ENCODE results near the gene RNF212B.
"Not testable (repeated sequence)": the region's sequence is repeated elsewhere in the genome, so short reads cannot be mapped to it uniquely, and the experiment has no call there.

Gene RNF212B

DNA sequence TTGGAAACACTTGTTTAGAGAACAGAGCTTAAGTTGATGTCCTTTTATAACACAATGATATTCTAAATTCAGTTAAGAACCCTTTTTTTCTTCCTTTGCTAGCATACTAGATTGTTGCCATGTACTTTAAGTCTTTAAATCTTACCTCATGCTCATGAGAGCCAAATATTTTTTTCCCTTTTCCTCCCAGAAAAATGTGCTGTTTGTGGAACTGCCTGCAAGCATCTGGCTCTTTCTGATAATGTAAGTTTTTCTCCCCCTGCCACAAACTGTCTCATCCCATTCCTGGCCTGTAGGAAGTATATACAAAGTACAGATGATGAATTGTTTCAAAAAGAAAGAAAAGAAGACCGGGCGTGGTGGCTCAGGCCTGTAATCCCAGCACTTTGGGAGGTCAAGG lies 5.3 kb downstream of the RNF212B start:
- no peak for DNase-seq

DNA sequence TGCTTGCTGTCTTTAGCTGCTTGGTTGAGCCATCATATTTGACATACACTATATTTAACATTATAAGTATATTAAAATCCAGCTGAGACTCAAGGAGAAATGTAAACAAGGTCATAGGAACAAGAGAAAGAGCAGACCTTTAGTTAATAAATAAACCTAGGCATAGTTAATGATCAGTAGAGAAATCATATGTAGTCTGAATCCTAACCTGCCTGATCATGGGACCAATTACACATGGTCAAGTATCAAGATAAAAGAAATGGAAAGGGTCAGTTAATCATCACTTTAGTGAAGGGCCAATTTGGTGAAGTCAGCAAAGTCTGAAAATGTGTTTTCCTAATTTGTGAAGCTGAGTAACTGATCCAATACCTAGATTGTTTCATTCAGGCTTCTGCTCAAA lies 7.5 kb downstream of the RNF212B start:
- no peak for DNase-seq

GRCh38 chr14:23248601-23249000 lies 10.9 kb downstream of the RNF212B start:
- no peak for DNase-seq

- no peak for DNase-seq
Observed at GRCh38 chr14:23249824-23250223, 12.1 kb downstream of the RNF212B start.

DNA sequence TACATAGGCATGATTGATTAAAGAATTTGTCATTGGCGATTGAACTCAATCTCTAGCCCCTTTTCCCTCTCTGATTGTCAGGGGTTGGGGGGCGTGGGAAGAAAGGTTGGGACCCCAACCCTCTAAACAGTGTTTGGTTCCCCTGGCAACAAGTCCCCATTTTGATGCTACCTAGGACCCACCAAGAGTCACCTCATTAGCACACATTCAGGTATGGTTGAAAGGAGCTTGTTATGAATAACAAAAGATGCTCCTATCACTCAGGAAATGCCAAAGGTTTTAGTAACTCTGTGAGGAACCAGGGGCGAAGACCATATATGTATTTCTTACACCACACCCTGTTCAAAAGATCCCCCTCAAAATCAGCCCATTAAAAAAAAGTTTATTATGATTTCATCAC lies 14.3 kb downstream of the RNF212B start:
- no peak for DNase-seq

DNA sequence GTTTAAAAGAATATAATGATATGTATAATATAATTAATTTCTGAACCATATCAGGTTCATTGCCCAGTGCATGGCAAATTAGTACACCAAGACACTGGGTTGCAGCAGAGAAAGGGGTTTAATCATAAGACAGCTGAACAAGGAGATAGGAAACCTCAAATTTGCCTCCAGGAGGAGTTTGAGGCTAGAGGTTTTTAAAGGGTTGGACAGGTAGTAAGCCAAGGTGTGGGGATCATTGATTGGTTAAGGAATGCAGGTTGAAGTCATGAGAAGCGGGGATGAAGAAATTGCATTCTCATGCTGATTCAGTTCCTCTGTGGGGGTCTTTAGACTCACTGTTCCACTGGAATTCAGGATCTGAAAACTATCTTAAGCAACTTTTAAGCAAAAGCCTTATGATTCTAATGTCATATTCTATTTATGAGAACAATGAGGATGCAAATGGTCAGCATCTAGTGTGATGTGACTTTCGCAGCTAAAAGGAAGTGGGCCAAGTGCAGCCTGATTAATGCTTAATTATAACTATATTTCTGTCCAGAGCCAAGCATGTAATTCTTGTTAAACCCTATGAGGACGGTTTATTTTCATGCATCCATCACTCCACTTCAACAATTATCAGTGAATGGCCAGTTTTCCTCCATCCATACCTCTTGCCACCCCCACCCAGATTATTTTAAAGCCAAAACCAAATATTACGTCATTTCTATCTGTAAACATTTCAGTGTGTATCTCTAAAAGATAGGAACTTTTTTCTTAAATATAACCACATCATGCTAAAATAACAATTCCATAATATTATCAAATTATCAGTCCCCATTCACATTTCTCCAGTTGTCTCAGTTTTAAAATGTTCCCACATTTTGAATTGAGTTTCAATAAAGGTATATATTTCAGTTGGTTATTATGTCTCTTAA lies 14.9 kb downstream of the RNF212B start:
- DNase-seq = no peak

DNA sequence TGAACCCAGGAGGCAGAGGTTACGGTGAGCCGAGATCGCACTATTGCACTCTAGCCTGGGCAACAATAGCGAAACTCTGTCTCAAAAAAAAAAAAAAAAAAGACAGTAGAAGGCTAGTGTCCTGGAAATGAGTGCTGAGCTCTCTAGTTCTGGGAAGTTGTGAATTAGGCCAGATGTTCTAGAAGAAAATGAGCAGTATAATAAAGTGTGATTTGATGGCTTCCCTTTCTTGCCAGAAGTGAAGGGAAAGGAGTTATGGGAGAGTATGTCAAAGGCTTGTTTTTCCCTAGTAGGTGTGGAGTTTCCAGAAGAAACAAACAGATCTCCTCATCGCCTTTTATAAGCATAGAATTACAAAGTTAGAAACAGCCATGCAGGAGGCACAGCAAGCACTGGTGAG lies 20.5 kb downstream of the RNF212B start:
- no peak for DNase-seq

DNA sequence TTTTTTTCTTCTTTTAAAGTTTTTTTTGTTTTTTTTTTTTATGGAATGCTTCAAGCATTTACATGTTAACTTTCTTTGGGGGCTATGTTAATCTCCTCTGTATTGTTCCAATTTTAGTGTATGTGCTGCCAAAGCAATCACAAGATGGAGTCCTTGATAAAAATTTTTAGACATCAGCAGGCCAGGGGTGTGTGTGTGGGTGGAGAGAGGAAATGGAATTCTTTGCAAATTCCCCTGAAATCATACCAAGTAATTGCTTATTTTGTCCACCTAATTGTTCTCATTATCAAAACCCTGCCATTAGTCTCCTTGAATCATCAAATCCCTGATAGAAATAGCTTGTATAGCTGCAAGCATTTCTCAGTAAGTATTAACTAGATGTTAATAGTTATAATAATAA lies 21.7 kb downstream of the RNF212B start:
- DNase-seq = no peak

DNA sequence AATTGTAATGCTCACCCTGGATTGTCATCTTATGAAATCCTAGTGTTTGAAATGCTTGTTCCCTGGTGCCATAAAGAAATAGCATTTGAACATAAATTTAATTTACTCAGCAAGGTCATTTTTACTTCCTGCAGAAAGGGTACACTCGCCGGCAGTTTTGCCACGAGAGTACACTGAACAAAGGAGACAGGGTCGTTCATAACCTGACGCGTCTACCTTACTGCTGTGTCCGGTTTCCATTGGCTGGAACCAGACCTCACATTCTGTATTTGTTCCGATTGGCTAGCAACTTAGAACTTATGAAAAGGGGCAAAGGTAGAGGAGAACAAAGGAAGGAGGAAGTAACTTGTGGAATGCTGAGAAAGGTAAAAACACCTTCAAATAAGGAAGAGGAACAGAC lies 23.1 kb downstream of the RNF212B start:
- DNase-seq = not testable (repeated sequence)

DNA sequence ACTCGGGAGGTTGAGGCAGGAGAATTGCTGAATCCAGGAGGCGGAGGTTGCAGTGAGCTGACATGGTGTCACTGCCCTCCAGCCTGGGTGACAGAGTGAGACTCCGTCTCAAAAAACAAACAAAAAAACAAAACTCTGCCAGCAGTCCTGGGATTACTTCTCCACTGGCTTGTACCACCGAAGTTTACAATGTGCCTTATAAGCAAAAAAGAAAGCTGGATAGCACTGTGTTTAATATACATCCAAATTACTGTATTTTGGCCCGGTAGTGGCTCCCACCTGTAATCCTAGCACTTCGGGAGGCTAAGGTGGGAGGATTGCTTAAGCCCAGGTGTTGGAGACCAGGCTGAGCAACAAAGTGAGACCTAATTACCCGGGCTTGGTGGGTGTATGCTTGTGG lies 31.5 kb downstream of the RNF212B start:
- DNase-seq = no peak

- DNase-seq = no peak
Observed at GRCh38 chr14:23275412-23275811, 37.7 kb downstream of the RNF212B start.

GRCh38 chr14:23277189-23277588 lies 39.5 kb downstream of the RNF212B start:
- no peak for DNase-seq

DNA sequence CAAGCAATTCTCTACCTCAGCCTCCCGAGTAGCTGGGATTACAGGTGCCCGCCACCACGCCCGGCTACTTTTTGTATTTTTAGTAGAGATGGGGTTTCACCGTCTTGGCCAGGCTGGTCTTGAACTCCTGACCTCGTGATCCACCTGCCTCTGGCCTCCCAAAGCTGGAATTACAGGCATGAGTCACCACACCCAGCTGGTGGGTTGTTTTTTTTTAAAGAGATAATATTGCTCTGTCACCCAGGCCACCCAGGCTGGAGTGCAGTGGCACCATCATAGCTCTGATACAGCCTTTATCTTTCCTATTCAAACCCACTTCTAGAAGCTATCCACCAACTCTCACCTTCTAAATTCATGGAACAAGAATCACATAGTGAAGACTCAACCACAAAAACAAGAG lies 40.2 kb downstream of the RNF212B start:
- not testable (repeated sequence) for DNase-seq

GRCh38 chr14:23281247-23281646 lies 43.5 kb downstream of the RNF212B start:
- no peak for DNase-seq

GRCh38 chr14:23284654-23285529 lies 47.2 kb downstream of the RNF212B start:
- no peak for DNase-seq

DNA sequence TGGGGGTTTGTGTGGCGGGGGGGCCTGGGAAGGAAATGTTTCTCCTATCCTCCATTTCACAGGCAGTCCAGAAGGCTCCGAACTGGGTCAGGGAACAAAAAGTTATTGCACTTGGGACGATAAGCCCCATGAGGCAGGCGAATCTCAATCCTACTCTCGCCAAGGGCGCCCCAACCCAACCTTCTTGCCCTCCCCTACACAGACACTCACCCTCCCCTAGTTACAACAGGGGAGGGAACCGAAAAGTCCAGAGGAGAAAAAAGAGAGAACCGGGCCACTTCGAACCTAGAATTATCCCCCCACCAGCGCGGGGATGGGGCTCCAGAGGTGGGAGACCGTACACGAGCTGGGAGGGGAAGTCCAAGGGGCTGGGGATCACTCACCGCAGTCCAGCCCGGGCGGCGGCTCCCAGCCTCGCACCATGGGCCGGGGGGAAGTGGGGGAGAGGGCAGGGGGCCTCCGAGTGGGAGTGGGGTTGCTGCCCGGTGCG lies 47.8 kb downstream of the RNF212B start:
- no peak for DNase-seq

GRCh38 chr14:23286020-23286901 lies 48.5 kb downstream of the RNF212B start, which contains the start of gene HOMEZ:
Gene HOMEZ (minus strand): TSS chr14:23286132. CDS start chr14:23285952, 180 bp downstream.
- DNase-seq = peak; percentile 98

GRCh38 chr14:23286902-23287479 lies 49.3 kb downstream of the RNF212B start:
- DNase-seq = no peak

GRCh38 chr14:23294734-23295561 lies 57.2 kb downstream of the RNF212B start:
- peak; percentile 44 for DNase-seq

GRCh38 chr14:23296012-23296777 lies 58.5 kb downstream of the RNF212B start:
- no peak for DNase-seq
